PC-9 (cell line): ENCODE results near the gene IRS2. TPM values are rescaled to one million over a fixed set of nuclear protein-coding genes. Genes with fewer than 3 reads are reported as not detected.

Experiments used
- BruUV-seq: library from RNA; stranded (reverse); fragments of 400-500 nt; replicated peaks from 2 replicates; lab custom pipeline; 2021; lab: Mats Ljungman, UMichigan
- CTCF ChIA-PET: fragments of 300-600 bp; sonication (Branson Sonifier 250); formaldehyde crosslinking; loops from one replicate; lab custom pipeline; 2022; ENCODE audit warnings: antibody characterized with exemption; lab: Charles Lee
- POLR2A ChIA-PET: fragments of 300-600 bp; sonication (Branson Sonifier 250); formaldehyde crosslinking; loops from one replicate; lab custom pipeline; 2022; ENCODE audit warnings: antibody characterized with exemption; ENCODE audit not compliant: unreplicated experiment; lab: Charles Lee
- DNase-seq, 2 experiments: peaks; one replicate each; pipeline versions ENCODE4 v3.0.0 to v3.0.0-alpha.2; 2015 to 2022; ENCODE audit warnings: mixed read lengths in 1 of 2
- H2AFZ ChIP-seq: fragments of 200-600 bp; sonication (generic); 2 replicates; pipeline ENCODE4 v1.8.1; 2017; ENCODE audit warnings: antibody characterized with exemption
- H3F3A ChIP-seq: fragments of 200-600 bp; sonication (generic); 2 replicates; pipeline ENCODE4 v1.8.1; 2017; ENCODE audit warnings: antibody characterized with exemption, mild to moderate bottlenecking, low read depth; ENCODE audit not compliant: insufficient read depth
- H3K27ac ChIP-seq: fragments of 200-600 bp; sonication (generic); 2 replicates; pipeline ENCODE4 v1.6.1; 2016; ENCODE audit warnings: mixed run types
- H3K27me3 ChIP-seq: fragments of 200-600 bp; sonication (generic); 2 replicates; pipeline ENCODE4 v1.6.1; 2016; ENCODE audit warnings: low read depth, mixed run types; ENCODE audit not compliant: insufficient read depth
- H3K36me3 ChIP-seq: fragments of 200-600 bp; sonication (generic); 2 replicates; pipeline ENCODE4 v1.6.1; 2016; ENCODE audit warnings: low read depth, mixed run types
- H3K4me1 ChIP-seq: fragments of 200-600 bp; sonication (generic); replicated peaks from 2 replicates; pipeline ENCODE4 v1.6.1; 2016; ENCODE audit warnings: mixed run types; ENCODE audit not compliant: insufficient read depth
- H3K4me2 ChIP-seq: fragments of 200-600 bp; sonication (generic); 2 replicates; pipeline ENCODE4 v1.6.1; 2017; ENCODE audit warnings: mixed run types
- H3K4me3 ChIP-seq: fragments of 200-600 bp; sonication (generic); 2 replicates; pipeline ENCODE4 v1.6.1; 2016; ENCODE audit warnings: mixed run types
- H3K79me2 ChIP-seq: fragments of 200-600 bp; sonication (generic); 2 replicates; pipeline ENCODE4 v1.6.1; 2017; ENCODE audit warnings: low read depth, mixed run types
- H3K9me2 ChIP-seq: fragments of 200-600 bp; sonication (generic); 2 replicates; pipeline ENCODE4 v1.8.1; 2017; ENCODE audit warnings: mild to moderate bottlenecking; ENCODE audit not compliant: insufficient read depth
- H3K9me3 ChIP-seq: fragments of 200-600 bp; sonication (generic); 2 replicates; pipeline ENCODE4 v1.8.1; 2016; ENCODE audit warnings: low read depth; ENCODE audit not compliant: insufficient read depth
- H4K20me1 ChIP-seq: fragments of 200-600 bp; sonication (generic); 2 replicates; pipeline ENCODE4 v1.8.1; 2017; ENCODE audit not compliant: insufficient read depth
- CTCF ChIP-seq: fragments of 200-600 bp; sonication (generic); conservative IDR thresholded peaks from 2 replicates; pipeline ENCODE4 v1.6.1; 2017; ENCODE audit warnings: mixed run types, antibody characterized with exemption, mild to moderate bottlenecking, moderate library complexity
- EZH2 ChIP-seq: fragments of 200-600 bp; sonication (generic); IDR thresholded peaks from 2 replicates; pipeline ENCODE4 v1.8.0; 2017; ENCODE audit warnings: antibody characterized with exemption, low read depth
- intact Hi-C: fragments of 100-400 bp; cut with micrococcal nuclease; formaldehyde crosslinking; loops from one replicate; pipeline ENCODE4 v1.10.0; 2022; ENCODE audit not compliant: unreplicated experiment
- total RNA-seq: library from RNA; stranded (reverse); gene quantifications from 2 replicates; pipeline ENCODE4 v1.2.3, GENCODE V29; 2021

Gene IRS2
- total RNA-seq, 1 experiment from 2014 or later = 31.3 TPM

- peaks cover 100% of the 10 kb centered on the region for H3K79me2 ChIP-seq
- DNase-seq = no peak
- POLR2A ChIA-PET = interaction anchor here (0.7 kb wide), 1 partner anchor 263 kb away, joined by 3 read pairs; no protein-coding TSS in a partner anchor
Observed at GRCh38 chr13:109779074-109779473, 7.3 kb downstream of the IRS2 start.

GRCh38 chr13:109778102-109778542 lies 8.3 kb downstream of the IRS2 start:
- Histone ChIP-seq H3K27me3 (no peaks in the 10 kb centered on the region), H3F3A (peaks cover 58% of the 10 kb centered on the region), H3K9me3 (no peaks in the 10 kb centered on the region), H3K79me2 (peaks cover 100% of the 10 kb centered on the region), H3K36me3 (peaks cover 77% of the 10 kb centered on the region), H2AFZ (no peak overlapping the region), H3K27ac (peak overlapping the region; percentile 83), H3K4me1 (peaks cover 58% of the 10 kb centered on the region), H3K4me2 (peak overlapping the region; percentile 95), H3K9me2 (no peaks in the 10 kb centered on the region), H4K20me1 (peaks cover 88% of the 10 kb centered on the region), H3K4me3 (peak overlapping the region; percentile 87)
- BruUV-seq = no TSS peak
- no peak for TF ChIP-seq CTCF
- TF ChIP-seq EZH2 = no peak
- intact Hi-C loops = loop anchor here (2.0 to 10.0 kb wide), 3 partner anchors 96 to 633 kb away; no protein-coding TSS in a partner anchor
- peak; percentile 43 to 98 for DNase-seq
- CTCF ChIA-PET = no interaction called here
- POLR2A ChIA-PET = no interaction called here

More at GRCh38 chr13:109779074-109779473, 7.3 kb downstream of the IRS2 start:
- peaks cover 51% of the 10 kb centered on the region for H3F3A ChIP-seq
- intact Hi-C loops = loop anchor here (2.0 to 10.0 kb wide), 3 partner anchors 97 to 634 kb away; no protein-coding TSS in a partner anchor
- H3K27me3 ChIP-seq = no peaks in the 10 kb centered on the region
- peak overlapping the region; percentile 87 for H3K4me3 ChIP-seq
- BruUV-seq = no TSS peak
- CTCF ChIA-PET = no interaction called here
- peak overlapping the region; percentile 95 for H3K4me2 ChIP-seq
- no peaks in the 10 kb centered on the region for H3K9me2 ChIP-seq
- TF ChIP-seq CTCF (0 out of 2 replicates have a peak, but pooled peaks have one; percentile 7), EZH2 (no peak)
- no peak overlapping the region for H2AFZ ChIP-seq
- H3K27ac ChIP-seq = peak overlapping the region; percentile 83
- no peaks in the 10 kb centered on the region for H3K9me3 ChIP-seq
- H3K36me3 ChIP-seq = peaks cover 75% of the 10 kb centered on the region
- H3K4me1 ChIP-seq = peaks cover 49% of the 10 kb centered on the region
- H4K20me1 ChIP-seq = peaks cover 85% of the 10 kb centered on the region

GRCh38 chr13:109776575-109776974 lies 9.8 kb downstream of the IRS2 start:
- Histone ChIP-seq H3K4me3 (peak overlapping the region; percentile 87), H3K27ac (peak overlapping the region; percentile 83), H3K4me1 (peaks cover 66% of the 10 kb centered on the region), H3K4me2 (peak overlapping the region; percentile 95), H4K20me1 (peaks cover 90% of the 10 kb centered on the region), H3K79me2 (peaks cover 100% of the 10 kb centered on the region), H3K36me3 (peaks cover 81% of the 10 kb centered on the region), H3K27me3 (no peaks in the 10 kb centered on the region), H3K9me3 (no peaks in the 10 kb centered on the region), H3K9me2 (no peaks in the 10 kb centered on the region), H2AFZ (no peak overlapping the region), H3F3A (peaks cover 64% of the 10 kb centered on the region)
- ChIA-PET POLR2A (no interaction called here), CTCF (no interaction called here)
- TF ChIP-seq EZH2 (no peak), CTCF (no peak)
- no peak for DNase-seq
- no TSS peak for BruUV-seq
- intact Hi-C loops = loop anchor here (5.0 to 10.0 kb wide), 2 partner anchors 94 to 442 kb away; no protein-coding TSS in a partner anchor
